WTC11 (cell line): ENCODE measurements around the gene TCOF1. TPM values are rescaled to one million over a fixed set of nuclear protein-coding genes. Genes with fewer than 3 reads are reported as not detected.

ENCODE experiments used
- ATAC-seq: fragments of 200-7000 bp; cut with Tn5 transposase; 2 replicates; pipeline ENCODE4 v1.10.0; 2021; ENCODE audit warnings: mild to moderate bottlenecking, moderate library complexity
- CTCF ChIA-PET: fragments of 300-600 bp; sonication (Branson Sonifier 250); formaldehyde crosslinking; loops from one replicate; lab custom pipeline; 2021; ENCODE audit warnings: antibody characterized with exemption; lab: Charles Lee
- POLR2A ChIA-PET: fragments of 350-600 bp; sonication (Branson Sonifier 250); formaldehyde crosslinking; loops from one replicate; lab custom pipeline; 2021; ENCODE audit warnings: antibody characterized with exemption; lab: Charles Lee
- DNase-seq: peaks from one replicate; pipeline ENCODE4 v3.0.0; 2021; ENCODE audit warnings: low spot score
- H3K27ac Mint-ChIP-seq: 2 replicates; pipeline ENCODE4 v1.8.0; 2021; ENCODE audit warnings: mixed read lengths
- H3K27me3 Mint-ChIP-seq: 2 replicates; pipeline ENCODE4 v1.8.0; 2021; ENCODE audit warnings: low read depth, mild to moderate bottlenecking, moderate library complexity, mixed read lengths
- H3K36me3 Mint-ChIP-seq: 2 replicates; pipeline ENCODE4 v1.8.0; 2021; ENCODE audit warnings: mixed read lengths
- H3K4me1 Mint-ChIP-seq: 2 replicates; pipeline ENCODE4 v1.8.0; 2022; ENCODE audit warnings: mixed read lengths
- H3K4me3 Mint-ChIP-seq: 2 replicates; pipeline ENCODE4 v1.8.0; 2021; ENCODE audit warnings: mild to moderate bottlenecking, moderate library complexity, mixed read lengths
- H3K9me3 Mint-ChIP-seq: 2 replicates; pipeline ENCODE4 v1.8.0; 2021; ENCODE audit warnings: mixed read lengths
- AR ChIP-seq: fragments of 250-450 bp; sonication (Bioruptor Pico); IDR thresholded peaks from 2 replicates; pipeline ENCODE4 v1.9.0; 2021; ENCODE audit warnings: mild to moderate bottlenecking
- CBFB ChIP-seq: sonication (generic); formaldehyde crosslinking; IDR thresholded peaks from 2 replicates; pipeline ENCODE4 v1.8.1; 2022; ENCODE audit warnings: mild to moderate bottlenecking, low read depth, missing genetic modification reagents
- CREM ChIP-seq: sonication (generic); formaldehyde crosslinking; IDR thresholded peaks from 2 replicates; pipeline ENCODE4 v1.8.1; 2022; ENCODE audit warnings: mild to moderate bottlenecking, missing genetic modification reagents, moderate library complexity
- E2F5 ChIP-seq: sonication (generic); formaldehyde crosslinking; IDR thresholded peaks from 2 replicates; pipeline ENCODE4 v1.8.1; 2022; ENCODE audit warnings: mild to moderate bottlenecking, moderate library complexity, missing genetic modification reagents
- FOXJ3 ChIP-seq: sonication (generic); formaldehyde crosslinking; IDR thresholded peaks from 2 replicates; pipeline ENCODE4 v1.9.0; 2021; ENCODE audit warnings: missing genetic modification reagents, mild to moderate bottlenecking, borderline replicate concordance
- FOXK1 ChIP-seq: sonication (generic); formaldehyde crosslinking; IDR thresholded peaks from 2 replicates; pipeline ENCODE4 v1.8.0; 2022; ENCODE audit warnings: mild to moderate bottlenecking, moderate library complexity, missing genetic modification reagents
- HMGA2 ChIP-seq: fragments of 250-450 bp; sonication (Bioruptor Pico); IDR thresholded peaks from 2 replicates; pipeline ENCODE4 v1.4.0; 2021; ENCODE audit warnings: mild to moderate bottlenecking, moderate library complexity
- JAZF1 ChIP-seq: fragments of 250-450 bp; sonication (Bioruptor Pico); IDR thresholded peaks from 2 replicates; pipeline ENCODE4 v1.9.0; 2021; ENCODE audit warnings: moderate library complexity, mild to moderate bottlenecking, inconsistent platforms
- KAT7 ChIP-seq: sonication (generic); formaldehyde crosslinking; IDR thresholded peaks from 2 replicates; pipeline ENCODE4 v1.8.1; 2023; ENCODE audit warnings: missing genetic modification reagents, mild to moderate bottlenecking, borderline replicate concordance
- NFYB ChIP-seq: sonication (generic); formaldehyde crosslinking; conservative IDR thresholded peaks from 2 replicates; pipeline ENCODE4 v1.8.0; 2022; ENCODE audit warnings: low read depth, missing genetic modification reagents
- NR1H2 ChIP-seq: sonication (generic); formaldehyde crosslinking; IDR thresholded peaks from 2 replicates; pipeline ENCODE4 v1.9.0; 2021; ENCODE audit warnings: mild to moderate bottlenecking, moderate library complexity, missing genetic modification reagents
- NR2C2 ChIP-seq: sonication (generic); formaldehyde crosslinking; IDR thresholded peaks from 2 replicates; pipeline ENCODE4 v1.8.0; 2022; ENCODE audit warnings: mild to moderate bottlenecking, missing genetic modification reagents
- PRRX2 ChIP-seq: fragments of 250-450 bp; sonication (Bioruptor Pico); IDR thresholded peaks from 2 replicates; pipeline ENCODE4 v1.8.0; 2021; ENCODE audit warnings: mild to moderate bottlenecking
- RORB ChIP-seq: fragments of 250-450 bp; sonication (Bioruptor Pico); IDR thresholded peaks from 2 replicates; pipeline ENCODE4 v1.9.0; 2021; ENCODE audit warnings: mild to moderate bottlenecking
- SOX15 ChIP-seq: fragments of 250-450 bp; sonication (Bioruptor Pico); IDR thresholded peaks from 2 replicates; pipeline ENCODE4 v1.9.0; 2021; ENCODE audit warnings: mild to moderate bottlenecking
- STAT6 ChIP-seq: sonication (generic); formaldehyde crosslinking; conservative IDR thresholded peaks from 2 replicates; pipeline ENCODE4 v1.8.1; 2023; ENCODE audit warnings: mild to moderate bottlenecking, low read depth, missing genetic modification reagents, moderate library complexity
- TEAD4 ChIP-seq: sonication (generic); formaldehyde crosslinking; IDR thresholded peaks from 2 replicates; pipeline ENCODE4 v1.8.0; 2022; ENCODE audit warnings: mild to moderate bottlenecking, missing genetic modification reagents
- TP53 ChIP-seq: sonication (generic); formaldehyde crosslinking; IDR thresholded peaks from 2 replicates; pipeline ENCODE4 v1.8.1; 2023; ENCODE audit warnings: mild to moderate bottlenecking, missing genetic modification reagents
- USF2 ChIP-seq: sonication (generic); formaldehyde crosslinking; IDR thresholded peaks from 2 replicates; pipeline ENCODE4 v1.8.1; 2023; ENCODE audit warnings: mild to moderate bottlenecking, missing genetic modification reagents, moderate library complexity
- ZMAT4 ChIP-seq: fragments of 250-450 bp; sonication (Bioruptor Pico); IDR thresholded peaks from 2 replicates; pipeline ENCODE4 v1.9.0; 2021; ENCODE audit warnings: mild to moderate bottlenecking
- ZNF425 ChIP-seq: fragments of 250-450 bp; sonication (Bioruptor Pico); conservative IDR thresholded peaks from 2 replicates; pipeline ENCODE4 v1.9.0; 2021; ENCODE audit warnings: mild to moderate bottlenecking
- total RNA-seq: library from RNA; stranded (reverse); gene quantifications from 3 replicates; pipeline ENCODE4 v1.2.3, GENCODE V29; 2021

The TCOF1 gene
- total RNA-seq, 1 experiment from 2014 or later = 174 TPM

GRCh38 chr5:150376799-150377771, 19.6 kb downstream of the TCOF1 start:
- DNase-seq (no peak), ATAC-seq (no peak)
- no peak overlapping the region for H3K4me3 Mint-ChIP-seq
- peaks cover 89% of the 10 kb centered on the region for H3K36me3 Mint-ChIP-seq
- H3K9me3 Mint-ChIP-seq = no peaks in the 10 kb centered on the region
- H3K27me3 Mint-ChIP-seq = no peaks in the 10 kb centered on the region
- POLR2A ChIA-PET = interaction anchor here (0.8 to 1.5 kb wide), 3 partner anchors 9 to 23 kb away, joined by 3 to 4 read pairs (median 3); no protein-coding TSS in a partner anchor
- no peaks in the 10 kb centered on the region for H3K4me1 Mint-ChIP-seq
- CTCF ChIA-PET = interaction anchor here (0.8 to 1.4 kb wide), 2 partner anchors 21 to 63 kb away, joined by 3 to 4 read pairs; no protein-coding TSS in a partner anchor
- no peak overlapping the region for H3K27ac Mint-ChIP-seq
- no peak for TF ChIP-seq ZMAT4 (CRISPR knock-in tag)
- no peak for TF ChIP-seq STAT6 (CRISPR knock-in tag)
- no peak for TF ChIP-seq RORB (CRISPR knock-in tag)
- TF ChIP-seq CBFB (CRISPR knock-in tag) = no peak
- no peak for TF ChIP-seq TEAD4
- no peak for TF ChIP-seq JAZF1
- TF ChIP-seq NFYB (CRISPR knock-in tag) = no peak
- no peak for TF ChIP-seq NR1H2
- TF ChIP-seq TP53 (CRISPR knock-in tag) = no peak
- TF ChIP-seq E2F5 = no peak
- no peak for TF ChIP-seq KAT7 (CRISPR knock-in tag)
- TF ChIP-seq AR = no peak

- no peaks in the 10 kb centered on the region for H3K9me3 Mint-ChIP-seq
- DNase-seq = no peak
- no peak overlapping the region for H3K27ac Mint-ChIP-seq
- H3K36me3 Mint-ChIP-seq = peaks cover 89% of the 10 kb centered on the region
- ChIA-PET POLR2A (interaction anchor here (0.8 to 1.5 kb wide), 3 partner anchors 8 to 22 kb away, joined by 3 to 4 read pairs (median 3); no protein-coding TSS in a partner anchor), CTCF (no interaction called here)
- H3K4me1 Mint-ChIP-seq = no peaks in the 10 kb centered on the region
- no peak for ATAC-seq
- no peaks in the 10 kb centered on the region for H3K27me3 Mint-ChIP-seq
- no peak overlapping the region for H3K4me3 Mint-ChIP-seq
- no peak for TF ChIP-seq NFYB (CRISPR knock-in tag)
- TF ChIP-seq HMGA2 (CRISPR knock-in tag) = no peak
- no peak for TF ChIP-seq CREM (CRISPR knock-in tag)
- no peak for TF ChIP-seq FOXK1 (CRISPR knock-in tag)
- no peak for TF ChIP-seq NR2C2 (CRISPR knock-in tag)
- TF ChIP-seq FOXJ3 = no peak
- TF ChIP-seq ZNF425 (CRISPR knock-in tag) = no peak
- TF ChIP-seq SOX15 (CRISPR knock-in tag) = no peak
- no peak for TF ChIP-seq USF2 (CRISPR knock-in tag)
- TF ChIP-seq PRRX2 (CRISPR knock-in tag) = no peak
Measured at GRCh38 chr5:150377964-150378694, 20.6 kb downstream of the TCOF1 start.
